ENCODE measurements around the gene MYOF. TPM values are rescaled to one million over a fixed set of nuclear protein-coding genes. Genes with fewer than 3 reads are reported as not detected.
"Not testable (repeated sequence)": the region's sequence is repeated elsewhere in the genome, so short reads cannot be mapped to it uniquely, and the experiment has no call there.

MYOF gene
- total and polyA plus RNA-seq, 10 of the 15 experiments (the other 5 are each of a cell fraction or from before 2014, with no cell fraction given) = 0.02 to 0.59 (median 0.17) TPM

DNA sequence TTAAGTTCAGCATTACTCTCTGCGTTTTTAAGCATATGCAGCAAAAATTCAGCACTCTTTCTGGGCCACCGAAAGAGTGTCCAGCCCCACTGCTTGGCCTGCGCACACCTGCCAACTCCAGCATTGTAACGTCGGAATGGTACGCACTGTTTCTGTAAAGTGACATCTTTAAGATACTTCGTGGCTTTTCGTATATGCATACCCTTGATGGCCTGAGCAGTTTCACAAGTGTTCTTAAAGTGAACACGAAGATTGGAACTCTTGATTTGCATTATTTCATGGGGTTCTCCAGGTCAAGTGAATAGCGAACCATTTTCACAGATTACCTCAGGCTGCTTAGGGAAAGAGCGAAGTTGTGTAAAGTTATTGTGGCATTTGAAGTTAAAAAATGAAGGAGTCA lies 197.9 kb downstream of the MYOF start:
- H3K36me3 ChIP-seq (ENCODE audit: control insufficient read depth in 2 of 2, insufficient read depth in 2 of 2, low read length in 1 of 2); H3K4me2 ChIP-seq (ENCODE audit: control insufficient read depth, insufficient read depth); H3K4me1 ChIP-seq (ENCODE audit: control insufficient read depth, insufficient read depth, low read length); BruUV-seq (replicated peaks); POLR2A ChIA-PET; H3K27me3 ChIP-seq (replicated peaks in 1 of 2; ENCODE audit: control insufficient read depth in 2 of 2, insufficient read depth in 2 of 2, low read length in 1 of 2); H3K9me3 ChIP-seq (replicated peaks; ENCODE audit: control insufficient read depth, insufficient read depth, low read length); DNase-seq (ENCODE audit: low read depth, low spot score); H2AFZ ChIP-seq (ENCODE audit: control insufficient read depth, low read depth, low read length); H3K79me2 ChIP-seq (ENCODE audit: control insufficient read depth, insufficient read depth, low read length); intact Hi-C loops (cut with micrococcal nuclease; ENCODE audit: unreplicated experiment); RAD21 ChIA-PET (ENCODE audit: unreplicated experiment); H3K9ac ChIP-seq (ENCODE audit: control insufficient read depth, insufficient read depth, low read length); in situ Hi-C loops (cut with MboI); ATAC-seq; FAIRE-seq; H4K20me1 ChIP-seq (ENCODE audit: control insufficient read depth, insufficient read depth); H3K27ac ChIP-seq (ENCODE audit: control insufficient read depth, insufficient read depth); H3K4me3 ChIP-seq: not testable (repeated sequence)
- ChIA-PET SMC1A (ENCODE audit: uncharacterized antibody, unreplicated experiment) (interaction anchor here (0.9 kb wide), 1 partner anchor 70 kb away, joined by 4 read pairs; no protein-coding TSS in a partner anchor), CTCF (interaction anchor here (1.2 to 1.9 kb wide), 2 partner anchors 168 to 206 kb away, joined by 3 to 7 read pairs; no protein-coding TSS in a partner anchor)
- WGBS (ENCODE audit: insufficient coverage, insufficient replicate concordance, low lambda C conversion rate, missing lambda C conversion rate) = 50% methylated on average over 11 of the region's 11 CpGs

DNA sequence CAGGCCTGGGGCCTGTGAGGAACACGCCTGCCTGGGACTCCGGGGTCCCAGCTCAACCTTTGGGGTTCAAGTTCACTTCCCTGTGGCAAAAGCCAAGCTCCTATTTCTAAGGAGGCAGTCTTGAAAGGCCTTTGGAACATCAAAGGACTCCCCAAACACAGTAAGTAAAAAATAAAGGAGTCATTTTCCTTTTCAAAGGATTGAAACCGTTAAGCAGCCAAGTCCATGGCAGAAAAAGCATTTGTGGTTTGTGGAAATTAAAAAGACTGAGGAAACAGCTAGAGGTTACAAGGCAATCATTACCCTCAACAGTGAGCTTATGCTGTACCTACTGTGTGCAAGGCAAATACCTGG lies 200.8 kb downstream of the MYOF start:
- no peak overlapping the region for H3K9ac ChIP-seq (ENCODE audit: control insufficient read depth, insufficient read depth, low read length)
- DNase-seq (ENCODE audit: low read depth, low spot score) (no peak), ATAC-seq (no peak), FAIRE-seq (no peak)
- H3K27ac ChIP-seq (ENCODE audit: control insufficient read depth, insufficient read depth) = no peak overlapping the region
- BruUV-seq (replicated peaks) = no TSS peak
- no peaks in the 10 kb centered on the region for H3K36me3 ChIP-seq (ENCODE audit: control insufficient read depth in 2 of 2, insufficient read depth in 2 of 2, low read length in 1 of 2)
- intact Hi-C loops (cut with micrococcal nuclease; ENCODE audit: unreplicated experiment) = no loop called here
- ChIA-PET RAD21 (ENCODE audit: unreplicated experiment) (interaction anchor here (1.6 kb wide), 1 partner anchor 202 kb away, joined by 7 read pairs; no protein-coding TSS in a partner anchor), CTCF (no interaction called here), SMC1A (ENCODE audit: uncharacterized antibody, unreplicated experiment) (no interaction called here), POLR2A (no interaction called here)
- no peak overlapping the region for H3K4me2 ChIP-seq (ENCODE audit: control insufficient read depth, insufficient read depth)
- in situ Hi-C loops (cut with MboI) = no loop called here
- H3K27me3 ChIP-seq (replicated peaks in 1 of 2; ENCODE audit: control insufficient read depth in 2 of 2, insufficient read depth in 2 of 2, low read length in 1 of 2) = no peaks in the 10 kb centered on the region; a peak in 1 of 4 replicates
- no peaks in the 10 kb centered on the region for H3K4me1 ChIP-seq (ENCODE audit: control insufficient read depth, insufficient read depth, low read length)
- no peaks in the 10 kb centered on the region for H3K79me2 ChIP-seq (ENCODE audit: control insufficient read depth, insufficient read depth, low read length)
- WGBS (ENCODE audit: insufficient coverage, insufficient replicate concordance, low lambda C conversion rate, missing lambda C conversion rate) = 64% methylated on average over 3 of the region's 3 CpGs
- no peak overlapping the region for H3K4me3 ChIP-seq
- H2AFZ ChIP-seq (ENCODE audit: control insufficient read depth, low read depth, low read length) = no peak overlapping the region
- peaks cover 6% of the 10 kb centered on the region; the same call in 1 of the 3 replicates for H3K9me3 ChIP-seq (replicated peaks; ENCODE audit: control insufficient read depth, insufficient read depth, low read length)
- H4K20me1 ChIP-seq (ENCODE audit: control insufficient read depth, insufficient read depth) = no peaks in the 10 kb centered on the region
- TF ChIP-seq CREM (IDR thresholded peaks at IDR 0.05; ENCODE audit: low read depth) = no peak
- no peak for TF ChIP-seq E2F4 (IDR thresholded peaks at IDR 0.05; ENCODE audit: low read depth, low read length)
- no peak for TF ChIP-seq TBL1XR1 (IDR thresholded peaks at IDR 0.05; ENCODE audit: low read depth, low read length)
- no peak for TF ChIP-seq RBBP5 (conservative IDR thresholded peaks at IDR 0.05)
- TF ChIP-seq IKZF2 (IDR thresholded peaks at IDR 0.05) = no peak
- TF ChIP-seq ZNF24 (IDR thresholded peaks at IDR 0.05) = no peak
- no peak for TF ChIP-seq EP300 (IDR thresholded peaks at IDR 0.05; ENCODE audit: borderline replicate concordance in 1 of 2, control insufficient read depth in 1 of 2, low read depth in 2 of 2, low read length in 2 of 2)
- TF ChIP-seq KLF5 (IDR thresholded peaks at IDR 0.05; ENCODE audit: partially characterized antibody) = no peak
- no peak for TF ChIP-seq HDAC6 (IDR thresholded peaks at IDR 0.05; ENCODE audit: unreplicated experiment)
- no peak for TF ChIP-seq CEBPB (IDR thresholded peaks at IDR 0.05; ENCODE audit: borderline replicate concordance in 1 of 2, low read depth in 2 of 2, low read length in 2 of 2)
- no peak for TF ChIP-seq POLR2AphosphoS5 (IDR thresholded peaks at IDR 0.05; ENCODE audit: low read length)
- TF ChIP-seq RB1 (IDR thresholded peaks at IDR 0.05; ENCODE audit: borderline replicate concordance) = no peak

Data from GM12878 (cell line).